ENCODE results near the gene RETREG1.
"Not testable (repeated sequence)": the region's sequence is repeated elsewhere in the genome, so short reads cannot be mapped to it uniquely, and the experiment has no call there.

The RETREG1 gene

DNA sequence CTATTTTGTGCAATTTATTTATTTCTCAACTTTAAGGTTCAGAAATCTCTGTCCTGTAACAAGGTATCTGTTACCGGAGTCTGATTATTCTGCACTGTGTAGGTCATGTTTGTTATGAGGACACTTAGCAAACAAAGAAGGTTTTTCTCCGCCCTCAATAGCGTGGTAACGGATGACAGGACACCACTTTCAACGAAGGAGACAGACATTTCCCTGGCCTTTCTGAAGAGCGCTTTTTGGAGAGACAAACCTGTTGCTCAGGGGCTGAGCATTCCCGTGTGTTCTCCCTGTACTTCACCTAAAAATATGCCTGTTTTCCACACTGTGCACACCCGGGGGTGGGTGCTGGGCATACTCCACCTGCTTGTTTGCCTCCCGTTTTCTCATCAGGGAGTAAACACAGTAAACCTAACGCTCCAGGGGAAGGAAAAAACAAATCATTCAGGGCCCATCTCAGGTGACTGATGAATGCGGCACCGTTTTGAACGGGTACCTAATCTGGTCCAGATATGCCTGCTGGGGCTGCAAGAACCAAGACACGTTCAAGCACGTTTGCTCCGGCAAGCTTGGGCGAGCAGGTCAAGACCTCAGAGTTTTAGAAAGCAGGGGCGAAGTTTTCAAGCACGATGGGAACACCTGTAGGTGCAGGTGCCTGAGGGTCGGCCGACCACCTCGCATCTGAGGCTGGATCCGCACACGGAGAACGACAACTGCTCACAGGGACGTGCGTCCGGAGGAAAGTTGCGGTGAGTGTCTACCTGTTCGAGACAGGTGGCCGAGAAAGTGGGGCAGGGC is 859 bp downstream of the RETREG1 start:
- DNase-seq = no peak

DNA sequence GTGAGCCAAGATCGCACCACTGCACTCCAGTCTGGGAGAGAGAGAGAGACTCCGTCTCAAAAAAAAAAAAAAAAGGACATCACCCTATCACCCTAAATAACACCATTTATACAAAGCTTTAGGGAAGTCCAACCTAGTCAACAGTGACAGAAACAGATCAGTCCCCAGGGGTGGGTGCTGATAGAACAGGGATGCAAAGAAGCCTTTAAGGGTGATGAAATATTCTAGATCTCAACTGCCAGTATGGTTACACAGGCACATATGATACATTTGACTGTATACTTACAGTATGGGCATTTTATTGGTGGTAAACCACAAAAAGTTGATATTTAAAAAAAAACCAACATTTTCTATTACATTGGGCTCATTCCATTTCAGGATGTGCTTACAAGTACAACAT is 4.8 kb downstream of the RETREG1 start:
- DNase-seq = no peak

DNA sequence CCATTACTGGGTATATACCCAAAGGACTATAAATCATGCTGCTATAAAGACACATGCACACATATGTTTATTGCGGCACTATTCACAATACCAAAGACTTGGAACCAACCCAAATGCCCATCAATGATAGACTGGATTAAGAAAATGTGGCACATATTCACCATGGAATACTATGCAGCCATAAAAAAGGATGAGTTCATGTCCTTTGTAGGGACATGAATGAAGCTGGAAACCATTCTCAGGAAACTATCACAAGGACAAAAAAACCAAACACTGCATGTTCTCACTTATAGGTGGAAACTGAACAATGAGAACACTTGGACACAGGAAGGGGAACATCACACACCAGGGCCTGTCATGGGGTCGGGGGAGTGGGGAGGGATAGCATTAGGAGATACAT is 5.9 kb downstream of the RETREG1 start:
- not testable (repeated sequence) for DNase-seq

DNA sequence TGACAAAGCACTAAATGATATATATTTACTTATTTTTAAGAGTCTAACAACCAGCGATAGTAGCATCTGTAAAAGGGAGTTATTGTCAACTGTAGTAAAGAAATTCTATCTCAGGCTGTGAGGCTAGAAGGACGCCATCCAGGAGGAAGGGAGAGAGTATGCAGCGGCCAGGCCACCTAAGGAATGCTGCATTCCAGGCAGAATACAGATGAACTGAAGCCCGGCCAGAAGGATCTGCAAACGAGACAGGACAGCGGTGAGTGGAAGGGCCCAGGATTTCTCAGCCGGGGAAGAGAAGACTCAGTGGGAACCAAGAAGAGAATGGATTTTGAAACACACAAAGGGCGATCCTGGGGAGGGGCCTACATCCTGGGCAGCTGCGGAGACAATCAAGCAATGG is 7.4 kb downstream of the RETREG1 start:
- DNase-seq = no peak

DNA sequence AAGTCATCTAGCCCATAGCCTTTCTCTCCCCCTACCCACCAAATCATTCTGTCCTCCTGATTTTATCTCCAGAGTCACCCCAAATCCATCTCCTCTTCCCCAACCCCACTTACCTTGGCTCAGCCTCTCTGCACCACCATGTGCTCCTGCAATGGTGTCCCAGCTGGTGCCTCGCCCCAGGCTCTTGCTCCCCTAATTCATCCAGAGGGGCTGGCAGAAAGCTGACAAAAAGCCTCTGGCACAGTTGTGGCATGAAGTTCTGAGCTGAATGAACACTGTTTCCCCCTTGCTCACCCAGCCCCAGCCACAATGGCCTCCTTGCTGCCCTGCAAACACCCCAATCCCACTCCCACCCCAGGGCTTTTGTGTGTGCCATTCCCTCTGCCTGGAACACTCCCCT is 10.2 kb downstream of the RETREG1 start:
- no peak for DNase-seq

DNA sequence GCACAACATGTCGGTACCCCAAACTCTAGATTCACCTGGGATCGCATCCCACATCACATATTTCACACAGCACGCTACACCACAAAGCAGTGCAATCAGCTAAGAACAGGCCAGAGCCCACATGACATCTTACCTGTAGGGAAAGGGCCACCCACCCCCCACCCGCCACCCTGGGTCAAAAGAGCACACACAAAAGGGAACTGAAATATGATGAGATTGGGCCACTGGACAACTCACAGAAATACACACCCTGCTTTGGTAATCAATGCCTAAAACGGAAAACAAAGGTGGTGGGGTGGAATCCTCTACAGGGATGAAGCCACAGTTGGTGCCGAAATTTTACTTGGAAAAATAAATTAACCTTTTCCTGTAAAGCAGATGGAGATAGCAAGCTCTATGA is 13.1 kb downstream of the RETREG1 start:
- DNase-seq = no peak

DNA sequence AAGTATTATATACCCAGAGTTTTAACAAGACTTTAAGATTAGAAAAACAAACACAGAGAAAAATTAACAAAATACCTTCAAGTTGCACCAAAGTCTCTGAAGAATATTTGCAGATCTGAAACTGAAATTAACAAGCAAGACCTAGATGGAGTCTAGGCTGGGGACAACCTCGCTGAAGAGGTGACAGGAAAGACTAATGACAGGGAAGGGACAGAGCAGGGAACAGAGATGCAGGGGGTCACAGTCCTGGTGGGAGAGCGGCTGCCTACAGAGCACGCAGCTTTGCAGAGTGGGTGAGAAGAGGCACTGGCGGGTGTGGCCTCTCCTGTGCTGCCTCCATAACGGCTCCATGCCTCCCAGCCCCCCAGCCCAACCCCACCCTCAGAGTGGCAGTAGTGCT is 13.5 kb downstream of the RETREG1 start:
- DNase-seq = no peak

DNA sequence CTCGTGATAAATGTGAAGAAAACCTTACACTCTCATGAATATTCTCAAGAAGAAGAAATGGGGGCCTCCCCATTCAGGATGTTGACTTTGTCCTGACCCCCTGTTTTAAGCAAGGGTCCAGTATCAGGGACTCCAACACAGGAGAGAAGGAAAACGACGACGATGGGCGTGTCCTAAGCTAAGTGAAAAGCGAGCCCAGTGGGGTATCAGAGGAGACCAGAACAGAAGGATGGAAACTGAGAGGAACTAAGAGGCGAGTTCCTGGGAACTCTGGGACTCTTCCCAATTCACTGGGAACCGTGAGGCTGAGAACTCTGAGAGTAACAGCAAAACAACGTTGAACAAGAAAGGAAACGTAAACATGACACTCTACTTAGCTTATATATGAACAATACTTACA is 14.6 kb downstream of the RETREG1 start:
- DNase-seq = no peak

DNA sequence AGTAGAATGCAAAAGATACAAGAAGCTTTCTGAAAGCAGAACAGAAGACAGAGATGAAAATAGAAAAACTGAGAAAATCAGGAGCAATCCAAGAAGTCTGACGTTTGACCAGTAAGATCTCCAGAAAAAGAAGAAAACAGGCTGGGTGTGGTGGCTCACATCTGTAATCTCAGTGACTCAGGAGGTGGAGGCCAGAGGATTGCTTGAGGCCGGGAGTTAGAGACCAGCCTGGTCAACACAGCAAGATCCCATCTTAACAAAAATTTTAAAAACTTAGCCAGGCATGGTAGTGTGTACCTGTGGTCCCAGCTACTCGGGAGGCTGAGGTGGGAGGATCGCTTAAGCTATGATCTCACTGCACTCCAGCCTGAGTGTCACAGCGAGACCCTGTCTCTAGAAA is 15.9 kb downstream of the RETREG1 start:
- DNase-seq = no peak

DNA sequence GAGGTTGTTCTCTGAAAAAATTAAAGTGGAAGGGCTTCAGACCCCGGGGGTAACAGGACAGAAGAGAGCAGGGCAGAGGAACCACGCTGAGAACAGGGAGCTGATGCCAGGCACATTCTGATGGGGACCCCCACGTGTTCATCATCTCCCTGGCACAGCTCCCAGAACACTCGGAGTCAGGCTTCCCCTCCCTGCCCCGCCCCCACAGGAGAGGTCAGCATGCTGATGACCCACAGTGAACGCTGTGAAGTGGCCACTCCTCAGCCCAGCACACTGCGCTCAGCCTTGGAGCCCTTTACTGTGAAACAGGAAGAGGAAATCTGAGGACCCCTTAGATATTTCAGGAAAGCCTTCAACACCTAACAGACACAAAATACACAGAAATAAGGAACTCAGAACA is 16.4 kb downstream of the RETREG1 start:
- no peak for DNase-seq

DNA sequence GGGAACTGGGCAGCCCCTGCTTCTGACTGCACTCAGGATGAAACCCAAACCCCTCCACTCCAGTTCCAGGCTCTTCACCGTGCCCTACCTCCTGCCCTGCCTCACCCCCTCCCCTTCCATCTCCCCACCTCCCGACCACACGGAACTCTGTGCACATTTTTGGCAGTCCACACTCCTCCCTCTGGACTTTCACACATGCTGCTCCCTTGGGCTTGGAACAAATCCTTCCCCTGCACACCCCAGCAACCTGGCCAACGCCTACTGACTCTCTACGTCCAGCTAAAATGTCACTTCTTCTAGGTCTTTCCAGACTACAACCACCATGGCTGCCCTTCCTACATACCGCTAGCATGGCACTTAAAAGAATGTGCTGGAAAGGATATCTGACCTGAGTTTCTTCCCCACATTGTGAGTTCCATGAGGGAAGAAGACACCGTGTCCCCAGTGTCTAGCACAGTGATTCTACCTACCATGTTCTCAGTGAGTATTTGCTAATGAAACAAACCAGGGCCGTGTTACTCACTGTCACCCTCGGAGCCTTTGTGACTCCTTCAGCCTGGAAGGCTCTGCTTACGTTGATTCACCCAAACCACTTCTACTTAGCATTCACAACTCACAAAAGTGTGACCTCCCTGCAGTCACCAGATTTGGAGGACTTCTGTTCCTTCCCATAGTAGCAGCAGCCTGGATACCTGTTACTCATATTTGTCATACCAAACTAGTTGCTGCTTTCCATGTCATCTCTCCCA is 18.7 kb downstream of the RETREG1 start:
- no peak for DNase-seq

DNA sequence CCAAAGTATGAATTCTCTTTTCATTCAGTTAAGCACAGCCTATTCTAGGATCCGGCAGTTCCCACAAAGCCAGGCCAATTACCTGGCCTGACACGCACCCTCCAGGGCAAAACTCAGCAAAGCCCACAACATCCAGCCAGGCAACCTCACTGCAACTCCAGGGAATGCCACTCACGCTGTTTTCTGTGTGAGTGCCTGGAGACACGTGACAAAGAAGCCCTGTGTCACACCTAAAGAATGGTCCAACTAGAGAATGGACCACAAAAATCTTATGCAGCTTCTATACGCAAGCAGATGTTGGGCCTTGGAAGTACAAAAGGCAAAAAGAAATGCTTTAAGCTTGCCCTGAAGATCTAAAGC is 20.2 kb downstream of the RETREG1 start:
- peak; percentile 62 for DNase-seq

DNA sequence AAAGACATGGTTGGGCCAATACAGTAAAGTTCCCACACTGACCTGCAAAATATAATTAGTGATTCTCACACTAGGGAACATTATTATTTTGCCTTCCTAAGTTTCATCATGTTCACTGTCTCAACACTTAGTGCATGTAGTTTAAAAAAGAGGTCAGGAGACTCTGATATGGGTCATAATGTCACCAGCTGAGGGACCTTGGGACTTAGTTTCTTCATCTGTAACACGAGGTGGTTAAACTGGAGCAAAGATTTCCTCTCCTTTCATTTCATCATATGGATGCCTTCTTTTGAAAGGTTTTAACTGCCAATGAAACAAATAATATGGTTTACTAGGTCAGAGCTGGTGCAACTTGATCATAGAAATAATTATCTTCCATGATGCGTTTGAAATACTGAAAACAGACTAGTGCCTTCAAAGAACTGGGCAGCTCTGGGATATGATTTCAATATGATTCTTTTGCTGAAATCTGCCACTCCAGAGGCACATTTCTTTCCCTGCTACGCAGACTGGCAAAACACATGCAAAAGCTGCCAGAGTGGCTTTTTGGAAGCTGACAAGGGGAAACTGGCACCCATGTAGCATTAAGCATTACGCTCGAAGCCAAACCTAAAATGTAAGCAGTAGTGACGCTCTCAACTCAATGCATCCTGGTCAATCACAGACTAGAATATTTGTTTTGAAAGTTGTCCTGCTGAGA is 20.8 kb downstream of the RETREG1 start:
- no peak for DNase-seq

DNA sequence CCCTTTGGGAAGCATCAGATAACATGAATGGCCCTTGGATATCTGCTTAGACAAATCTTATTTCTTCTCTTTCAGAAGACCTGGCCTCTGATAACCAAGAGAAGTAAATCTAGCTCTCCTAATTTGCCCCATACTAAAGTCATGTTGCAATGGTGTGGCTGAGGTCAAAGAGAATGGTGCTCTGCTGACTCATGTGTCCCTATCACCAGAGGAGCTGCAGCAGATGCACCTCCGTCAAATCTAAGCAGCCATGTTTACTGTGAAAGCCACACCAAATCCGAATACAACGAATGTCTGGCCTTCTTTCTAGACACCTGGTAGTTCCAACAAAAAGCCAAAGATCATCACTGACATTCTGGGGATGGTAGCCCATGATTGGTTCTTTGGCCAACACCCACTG is 23.2 kb downstream of the RETREG1 start:
- no peak for DNase-seq

DNA sequence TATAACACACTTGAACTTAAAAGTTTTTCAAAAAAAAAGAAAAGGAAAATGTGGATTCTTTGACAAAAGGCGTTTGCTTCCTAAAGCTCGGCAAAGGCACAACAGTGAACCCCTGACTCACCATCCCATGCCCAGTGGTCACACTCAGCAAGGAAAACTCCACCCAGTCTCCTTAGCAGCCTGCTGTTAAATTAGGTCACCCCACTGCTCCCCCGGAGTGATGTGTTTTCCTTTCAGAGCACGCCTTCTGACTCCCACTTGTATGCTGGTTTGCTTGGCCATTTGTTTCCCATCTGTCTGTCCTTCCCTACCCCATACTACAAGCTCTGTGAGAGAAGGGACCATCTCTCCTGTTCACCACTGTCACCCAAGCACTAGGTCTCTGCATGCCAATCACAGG is 23.8 kb downstream of the RETREG1 start:
- DNase-seq = peak; percentile 33

DNA sequence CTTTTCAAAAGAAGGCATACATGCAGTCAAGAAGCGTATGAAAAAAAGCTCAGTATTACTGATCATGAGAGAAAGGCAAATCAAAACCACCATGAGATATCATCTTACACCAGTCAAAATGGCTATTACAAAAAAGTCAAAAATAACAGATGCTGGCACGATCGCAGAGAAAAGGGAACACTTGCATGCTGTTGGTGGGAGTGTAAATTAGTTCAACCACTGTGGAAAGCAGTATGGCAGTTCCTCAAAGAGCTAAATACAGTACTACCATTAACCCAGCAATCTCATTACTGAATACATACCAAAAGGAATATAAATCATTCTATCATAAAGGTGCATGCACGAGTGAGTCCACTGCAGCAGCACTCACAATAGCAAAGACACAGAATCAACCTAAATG is 24.5 kb downstream of the RETREG1 start:
- no peak for DNase-seq

DNA sequence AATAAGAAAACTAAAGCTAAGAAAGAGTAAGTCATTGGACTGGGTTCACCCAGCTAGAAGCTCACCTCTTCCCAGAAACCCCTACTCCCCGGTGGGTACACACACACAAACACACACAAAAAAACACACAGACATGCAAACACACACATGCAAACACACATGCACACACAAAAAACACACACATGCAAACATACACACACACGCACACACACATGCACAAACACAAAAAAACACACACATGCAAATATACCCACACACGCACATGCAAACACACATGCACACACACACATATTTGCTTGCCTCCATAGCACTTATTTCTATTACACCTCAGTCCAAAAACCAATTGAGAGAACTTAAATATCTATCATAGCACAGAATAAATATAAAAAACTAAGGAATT is 26.1 kb downstream of the RETREG1 start:
- no peak for DNase-seq

DNA sequence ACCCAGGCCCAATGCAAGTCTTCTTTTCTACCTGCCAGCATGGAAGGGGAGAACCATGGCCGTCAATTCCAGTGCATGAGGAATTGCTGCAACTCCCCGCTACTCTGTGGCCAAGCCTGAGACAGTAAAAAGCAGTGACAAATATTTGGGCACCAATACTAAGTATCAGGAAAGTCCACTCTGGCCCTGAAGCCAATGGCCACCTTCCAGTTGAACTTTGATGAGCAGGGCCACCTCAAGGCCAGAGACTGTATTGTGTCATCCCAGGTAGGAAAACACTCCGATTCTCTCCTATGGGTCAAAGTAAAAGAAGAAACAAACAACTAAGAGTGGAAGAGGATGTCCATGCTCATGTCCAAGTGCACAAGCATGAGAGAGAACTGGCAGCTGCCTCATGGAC is 27.1 kb downstream of the RETREG1 start:
- DNase-seq = no peak

DNA sequence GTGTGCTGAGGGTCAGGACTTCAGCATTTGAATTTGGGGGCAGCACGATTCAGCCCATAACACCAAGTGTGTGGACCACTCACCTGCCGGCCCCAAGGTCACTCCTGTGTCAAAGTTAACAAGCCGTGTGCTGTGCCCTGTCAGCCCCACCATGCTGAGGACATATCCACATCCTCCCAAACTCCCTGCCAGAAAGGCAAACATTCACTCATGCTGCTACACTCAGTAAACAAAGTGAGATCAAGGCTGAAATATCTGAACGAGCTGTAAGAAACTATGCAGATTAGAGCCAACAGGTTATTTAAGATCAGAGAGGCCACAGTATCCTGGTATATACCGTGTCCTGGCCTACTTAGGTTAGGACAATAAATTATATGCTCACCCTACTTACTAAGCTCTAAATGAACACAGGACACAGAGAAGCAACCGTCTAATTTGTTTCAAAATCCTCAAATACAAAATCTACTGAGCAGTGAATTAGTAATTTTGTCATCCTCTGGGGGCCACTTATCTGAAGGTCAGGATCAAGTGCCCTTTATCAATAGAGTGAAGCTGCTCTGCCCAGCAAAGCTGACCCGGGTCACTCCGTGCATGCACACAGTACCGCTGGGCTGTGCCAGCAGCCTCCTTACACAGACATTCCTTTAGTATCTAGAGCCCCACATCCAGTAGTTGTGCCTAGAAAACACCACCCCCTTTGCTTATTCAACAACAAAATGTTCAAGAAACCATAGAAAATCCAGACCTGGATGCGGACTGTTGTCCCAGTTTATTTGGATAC is 28.2 kb downstream of the RETREG1 start:
- DNase-seq = no peak

DNA sequence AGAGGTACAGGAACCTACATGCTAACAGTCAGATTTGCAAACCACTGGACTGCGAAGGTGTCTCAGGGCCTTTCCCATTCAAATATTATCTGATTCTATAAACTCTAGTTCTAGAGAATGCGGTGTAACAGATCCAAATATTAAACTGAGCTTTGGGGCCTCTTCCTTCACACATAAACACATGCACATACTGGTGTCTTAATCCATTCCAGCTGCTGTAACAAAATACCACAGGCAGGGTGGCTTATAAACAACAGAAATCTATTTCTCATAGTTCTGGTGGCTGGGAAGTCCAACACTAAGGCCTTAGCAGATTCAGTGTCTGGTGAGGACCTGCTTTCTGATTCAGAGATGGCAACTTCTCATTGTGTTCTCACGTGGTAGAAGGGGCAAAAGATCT is 30.2 kb downstream of the RETREG1 start:
- no peak for DNase-seq

DNA sequence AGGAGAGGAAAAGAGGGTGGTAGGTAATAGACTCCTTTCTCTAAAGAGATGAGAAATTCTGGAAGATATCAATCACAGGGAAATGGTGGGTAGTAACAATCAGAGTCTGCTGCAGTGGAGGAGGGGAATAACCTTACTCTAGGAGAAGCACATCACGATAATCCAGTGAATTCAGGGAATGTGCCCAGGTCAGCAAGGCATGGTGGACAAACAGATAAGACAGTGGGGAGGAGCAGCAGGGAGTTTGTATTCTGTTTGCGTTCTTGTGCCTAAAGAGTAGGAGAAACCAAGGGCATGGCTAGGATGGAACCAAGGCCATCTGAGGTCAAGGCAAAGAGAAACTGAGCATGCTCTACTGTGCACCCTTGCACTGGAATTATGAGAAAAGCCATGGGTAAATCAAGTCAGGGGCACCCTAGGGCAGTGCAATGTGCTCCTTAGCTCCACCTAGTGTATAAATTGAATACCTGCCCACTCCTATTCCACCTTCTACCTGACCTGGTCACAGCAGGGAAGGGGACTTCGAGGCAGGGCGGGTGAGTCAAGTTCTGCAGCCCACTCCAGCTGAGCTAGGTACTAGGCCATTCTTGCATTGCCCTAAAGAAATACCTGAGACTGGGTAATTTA is 31.6 kb downstream of the RETREG1 start:
- DNase-seq = no peak

DNA sequence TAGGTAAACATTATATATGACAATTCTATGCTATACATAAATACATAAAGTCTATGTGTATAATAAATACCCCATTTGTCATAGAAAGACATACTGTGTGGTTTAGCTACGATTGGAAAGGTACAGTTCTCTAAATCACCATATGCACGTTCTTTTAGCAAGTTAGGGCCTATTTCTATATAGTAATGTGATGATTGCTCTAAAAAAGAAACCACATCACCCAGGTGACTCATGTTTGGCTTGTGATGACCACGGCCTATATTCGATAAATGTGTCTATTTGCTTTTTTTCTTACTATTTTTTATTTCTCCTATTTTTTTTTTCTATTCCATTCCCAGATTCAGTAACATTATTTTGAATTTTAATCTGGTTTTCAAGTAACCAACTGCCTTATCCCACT is 34.7 kb downstream of the RETREG1 start:
- no peak for DNase-seq

DNA sequence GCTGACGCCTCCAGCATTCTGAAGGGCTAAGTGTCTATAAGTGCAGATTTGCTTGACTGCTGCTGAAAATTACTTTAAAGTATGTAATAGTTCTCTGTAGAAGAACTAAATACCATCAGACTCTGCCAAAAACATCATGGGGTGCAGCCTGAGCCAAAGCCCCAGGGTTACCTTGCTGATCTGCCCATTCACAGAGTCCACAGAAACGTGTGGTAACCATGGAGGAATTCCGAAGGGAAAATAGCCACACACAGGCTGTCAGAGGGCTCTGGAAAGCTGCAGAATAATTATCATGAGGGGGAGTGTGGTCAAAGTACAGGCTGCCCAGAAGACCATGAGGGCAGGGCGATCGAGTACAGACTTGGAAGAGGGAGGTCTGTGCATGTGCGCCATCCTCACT is 36.4 kb downstream of the RETREG1 start:
- DNase-seq = no peak
